Measurements from ENCODE around the gene PPFIBP2.

PPFIBP2 gene

DNA sequence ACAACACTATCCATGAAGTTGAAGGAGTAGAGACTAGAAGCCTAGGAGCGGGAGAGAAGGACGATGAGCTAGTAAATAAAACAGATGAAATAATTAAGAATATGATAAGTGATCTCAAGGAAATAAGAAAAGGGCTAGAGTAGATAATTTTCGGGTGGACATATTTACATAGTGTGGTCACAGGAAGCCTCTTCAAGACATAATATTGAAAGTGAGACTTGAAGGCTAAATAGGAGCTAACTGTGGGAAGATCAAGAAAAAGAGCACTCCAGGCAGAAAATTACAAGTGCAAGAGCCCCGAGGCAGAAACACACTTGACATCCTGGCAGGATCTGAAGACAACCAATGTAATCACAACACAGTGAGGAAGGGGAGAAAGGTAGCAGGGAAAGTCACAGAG, 11.9 kb upstream of the PPFIBP2 start:
- DNase-seq (ENCODE audit: low spot score) = no peak
- TF ChIP-seq, protein P1, sequence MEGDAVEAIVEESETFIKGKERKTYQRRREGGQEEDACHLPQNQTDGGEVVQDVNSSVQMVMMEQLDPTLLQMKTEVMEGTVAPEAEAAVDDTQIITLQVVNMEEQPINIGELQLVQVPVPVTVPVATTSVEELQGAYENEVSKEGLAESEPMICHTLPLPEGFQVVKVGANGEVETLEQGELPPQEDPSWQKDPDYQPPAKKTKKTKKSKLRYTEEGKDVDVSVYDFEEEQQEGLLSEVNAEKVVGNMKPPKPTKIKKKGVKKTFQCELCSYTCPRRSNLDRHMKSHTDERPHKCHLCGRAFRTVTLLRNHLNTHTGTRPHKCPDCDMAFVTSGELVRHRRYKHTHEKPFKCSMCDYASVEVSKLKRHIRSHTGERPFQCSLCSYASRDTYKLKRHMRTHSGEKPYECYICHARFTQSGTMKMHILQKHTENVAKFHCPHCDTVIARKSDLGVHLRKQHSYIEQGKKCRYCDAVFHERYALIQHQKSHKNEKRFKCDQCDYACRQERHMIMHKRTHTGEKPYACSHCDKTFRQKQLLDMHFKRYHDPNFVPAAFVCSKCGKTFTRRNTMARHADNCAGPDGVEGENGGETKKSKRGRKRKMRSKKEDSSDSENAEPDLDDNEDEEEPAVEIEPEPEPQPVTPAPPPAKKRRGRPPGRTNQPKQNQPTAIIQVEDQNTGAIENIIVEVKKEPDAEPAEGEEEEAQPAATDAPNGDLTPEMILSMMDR (IDR thresholded peaks at IDR 0.05; ENCODE audit: borderline replicate concordance, control extremely low read depth, extremely low read depth, insufficient read depth, missing control alignments) = no peak
- in situ Hi-C loops (cut with MboI; ENCODE audit: low sequenced_read_pairs, unreplicated experiment) = loop anchor here (25.0 kb wide), 1 partner anchor 485 kb away; the partner anchor contains the start of gene EIF3F

GRCh38 chr11:7506243-7506642, 7.6 kb upstream of the PPFIBP2 start:
- in situ Hi-C loops (cut with MboI; ENCODE audit: low sequenced_read_pairs, unreplicated experiment) = loop anchor here (25.0 kb wide), 1 partner anchor 481 kb away; the partner anchor contains the start of gene EIF3F
- TF ChIP-seq, protein P1 (IDR thresholded peaks at IDR 0.05; ENCODE audit: borderline replicate concordance, control extremely low read depth, extremely low read depth, insufficient read depth, missing control alignments) = no peak
- DNase-seq (ENCODE audit: low spot score) = no peak

- in situ Hi-C loops (cut with MboI; ENCODE audit: low sequenced_read_pairs, unreplicated experiment) = loop anchor here (25.0 kb wide), 1 partner anchor 479 kb away; the partner anchor contains the start of gene EIF3F
- no peak for DNase-seq (ENCODE audit: low spot score)
- TF ChIP-seq, protein P1 (IDR thresholded peaks at IDR 0.05; ENCODE audit: borderline replicate concordance, control extremely low read depth, extremely low read depth, insufficient read depth, missing control alignments) = no peak
Observed at GRCh38 chr11:7508087-7508486, 5.7 kb upstream of the PPFIBP2 start.

DNA sequence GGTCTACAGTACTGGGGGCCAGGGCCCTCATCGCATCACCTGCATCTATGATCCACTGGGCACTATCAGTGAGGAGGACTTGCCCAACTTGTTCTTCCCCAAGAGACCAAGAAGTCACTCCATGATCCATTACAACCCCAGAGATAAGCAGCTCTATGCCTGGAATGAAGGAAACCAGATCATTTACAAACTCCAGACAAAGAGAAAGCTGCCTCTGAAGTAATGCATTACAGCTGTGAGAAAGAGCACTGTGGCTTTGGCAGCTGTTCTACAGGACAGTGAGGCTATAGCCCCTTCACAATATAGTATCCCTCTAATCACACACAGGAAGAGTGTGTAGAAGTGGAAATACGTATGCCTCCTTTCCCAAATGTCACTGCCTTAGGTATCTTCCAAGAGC, 3.8 kb upstream of the PPFIBP2 start:
- in situ Hi-C loops (cut with MboI; ENCODE audit: low sequenced_read_pairs, unreplicated experiment) = loop anchor here (25.0 kb wide), 1 partner anchor 477 kb away; the partner anchor contains the start of gene EIF3F
- DNase-seq (ENCODE audit: low spot score) = no peak
- TF ChIP-seq, protein P1 (IDR thresholded peaks at IDR 0.05; ENCODE audit: borderline replicate concordance, control extremely low read depth, extremely low read depth, insufficient read depth, missing control alignments) = no peak

- in situ Hi-C loops (cut with MboI; ENCODE audit: low sequenced_read_pairs, unreplicated experiment) = loop anchor here (25.0 kb wide), 1 partner anchor 476 kb away; the partner anchor contains the start of gene EIF3F
- no peak for DNase-seq (ENCODE audit: low spot score)
Observed at GRCh38 chr11:7511401-7511800, 2.4 kb upstream of the PPFIBP2 start.

GRCh38 chr11:7512525-7513233, 1.1 kb upstream of the PPFIBP2 start:
- in situ Hi-C loops (cut with MboI; ENCODE audit: low sequenced_read_pairs, unreplicated experiment) = loop anchor here (25.0 kb wide), 1 partner anchor 475 kb away; the partner anchor contains the start of gene EIF3F
- TF ChIP-seq, protein P1 (IDR thresholded peaks at IDR 0.05; ENCODE audit: borderline replicate concordance, control extremely low read depth, extremely low read depth, insufficient read depth, missing control alignments) = no peak
- DNase-seq (ENCODE audit: low spot score) = peak; percentile 85

More at GRCh38 chr11:7511401-7511800, 2.4 kb upstream of the PPFIBP2 start:
- TF ChIP-seq, protein P1 (IDR thresholded peaks at IDR 0.05; ENCODE audit: borderline replicate concordance, control extremely low read depth, extremely low read depth, insufficient read depth, missing control alignments) = no peak
